Measurements from ENCODE around the gene IFT172. TPM values are rescaled to one million over a fixed set of nuclear protein-coding genes. Genes with fewer than 3 reads are reported as not detected.
A peak's percentile ranks its signal among the peaks of the same experiment; 100 is the strongest.
"Not testable (repeated sequence)": the region's sequence is repeated elsewhere in the genome, so short reads cannot be mapped to it uniquely, and the experiment has no call there.

Gene IFT172, protein sequence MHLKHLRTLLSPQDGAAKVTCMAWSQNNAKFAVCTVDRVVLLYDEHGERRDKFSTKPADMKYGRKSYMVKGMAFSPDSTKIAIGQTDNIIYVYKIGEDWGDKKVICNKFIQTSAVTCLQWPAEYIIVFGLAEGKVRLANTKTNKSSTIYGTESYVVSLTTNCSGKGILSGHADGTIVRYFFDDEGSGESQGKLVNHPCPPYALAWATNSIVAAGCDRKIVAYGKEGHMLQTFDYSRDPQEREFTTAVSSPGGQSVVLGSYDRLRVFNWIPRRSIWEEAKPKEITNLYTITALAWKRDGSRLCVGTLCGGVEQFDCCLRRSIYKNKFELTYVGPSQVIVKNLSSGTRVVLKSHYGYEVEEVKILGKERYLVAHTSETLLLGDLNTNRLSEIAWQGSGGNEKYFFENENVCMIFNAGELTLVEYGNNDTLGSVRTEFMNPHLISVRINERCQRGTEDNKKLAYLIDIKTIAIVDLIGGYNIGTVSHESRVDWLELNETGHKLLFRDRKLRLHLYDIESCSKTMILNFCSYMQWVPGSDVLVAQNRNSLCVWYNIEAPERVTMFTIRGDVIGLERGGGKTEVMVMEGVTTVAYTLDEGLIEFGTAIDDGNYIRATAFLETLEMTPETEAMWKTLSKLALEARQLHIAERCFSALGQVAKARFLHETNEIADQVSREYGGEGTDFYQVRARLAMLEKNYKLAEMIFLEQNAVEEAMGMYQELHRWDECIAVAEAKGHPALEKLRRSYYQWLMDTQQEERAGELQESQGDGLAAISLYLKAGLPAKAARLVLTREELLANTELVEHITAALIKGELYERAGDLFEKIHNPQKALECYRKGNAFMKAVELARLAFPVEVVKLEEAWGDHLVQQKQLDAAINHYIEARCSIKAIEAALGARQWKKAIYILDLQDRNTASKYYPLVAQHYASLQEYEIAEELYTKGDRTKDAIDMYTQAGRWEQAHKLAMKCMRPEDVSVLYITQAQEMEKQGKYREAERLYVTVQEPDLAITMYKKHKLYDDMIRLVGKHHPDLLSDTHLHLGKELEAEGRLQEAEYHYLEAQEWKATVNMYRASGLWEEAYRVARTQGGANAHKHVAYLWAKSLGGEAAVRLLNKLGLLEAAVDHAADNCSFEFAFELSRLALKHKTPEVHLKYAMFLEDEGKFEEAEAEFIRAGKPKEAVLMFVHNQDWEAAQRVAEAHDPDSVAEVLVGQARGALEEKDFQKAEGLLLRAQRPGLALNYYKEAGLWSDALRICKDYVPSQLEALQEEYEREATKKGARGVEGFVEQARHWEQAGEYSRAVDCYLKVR (N-terminal part only)
- total RNA-seq = 1 to 10 TPM; 9.3 to 9.8 TPM

DNA sequence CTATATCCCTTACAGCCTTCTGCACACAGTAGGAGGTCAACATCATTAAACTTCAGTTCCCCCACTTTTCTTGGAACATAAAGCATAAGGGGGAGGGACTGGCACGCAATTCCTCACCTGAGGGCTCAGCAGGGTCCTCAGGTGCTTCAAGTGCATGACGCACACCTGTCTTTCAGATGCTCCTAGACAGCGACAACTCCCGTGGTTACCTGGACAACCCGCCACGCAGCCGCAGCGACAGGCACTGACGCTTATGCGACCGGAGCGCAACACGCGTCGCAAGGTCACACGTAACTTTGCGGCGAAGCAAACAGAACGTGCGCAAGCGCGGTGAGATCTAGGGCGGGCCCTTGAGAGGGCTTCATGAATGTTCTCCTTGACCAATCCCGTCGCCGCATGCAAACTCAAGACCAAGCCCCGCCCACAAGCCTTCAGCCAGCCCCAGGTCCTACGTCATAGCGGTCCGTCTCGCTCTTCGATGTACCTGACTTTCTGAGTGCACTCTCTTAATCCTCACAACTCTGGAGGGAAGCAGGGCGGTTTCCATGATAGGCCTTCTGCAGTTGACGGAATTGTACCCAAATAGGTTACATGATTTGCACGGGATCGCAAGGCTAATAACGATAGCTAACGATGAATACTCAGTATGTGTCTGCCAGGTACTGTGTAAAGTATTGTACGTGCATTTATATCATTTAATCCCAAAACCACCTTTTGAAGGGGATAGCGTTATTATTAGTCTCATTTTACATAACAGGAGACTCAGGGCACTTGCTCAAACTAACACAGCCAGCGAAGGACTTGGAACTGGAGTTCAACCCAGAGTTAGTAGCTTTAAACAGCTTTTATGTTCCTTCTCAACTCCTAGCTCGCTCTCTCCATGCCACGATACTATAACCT, at the start of gene IFT172:
TSS of gene IFT172 (minus strand) at position 246 of the 900 bp plus-strand sequence. CDS start at position 156, 90 bp downstream.
- no peaks in the 10 kb centered on the region for H3K36me3 Mint-ChIP-seq (ENCODE audit: low read depth)
- H3K27me3 Mint-ChIP-seq = peaks cover 14% of the 10 kb centered on the region
- no peaks in the 10 kb centered on the region for H3K9me3 Mint-ChIP-seq
- ChIA-PET CTCF (interaction anchor here (1.1 kb wide), 1 partner anchor 194 kb away, joined by 3 read pairs; no protein-coding TSS in a partner anchor), POLR2A (no interaction called here)
- peak within 1 kb of the TSS; percentile 90 for H3K27ac Mint-ChIP-seq
- DNase-seq = peak; percentile 100
- H3K4me1 Mint-ChIP-seq = peaks cover 27% of the 10 kb centered on the region
- H3K4me3 Mint-ChIP-seq = peak within 1 kb of the TSS; percentile 81

DNA sequence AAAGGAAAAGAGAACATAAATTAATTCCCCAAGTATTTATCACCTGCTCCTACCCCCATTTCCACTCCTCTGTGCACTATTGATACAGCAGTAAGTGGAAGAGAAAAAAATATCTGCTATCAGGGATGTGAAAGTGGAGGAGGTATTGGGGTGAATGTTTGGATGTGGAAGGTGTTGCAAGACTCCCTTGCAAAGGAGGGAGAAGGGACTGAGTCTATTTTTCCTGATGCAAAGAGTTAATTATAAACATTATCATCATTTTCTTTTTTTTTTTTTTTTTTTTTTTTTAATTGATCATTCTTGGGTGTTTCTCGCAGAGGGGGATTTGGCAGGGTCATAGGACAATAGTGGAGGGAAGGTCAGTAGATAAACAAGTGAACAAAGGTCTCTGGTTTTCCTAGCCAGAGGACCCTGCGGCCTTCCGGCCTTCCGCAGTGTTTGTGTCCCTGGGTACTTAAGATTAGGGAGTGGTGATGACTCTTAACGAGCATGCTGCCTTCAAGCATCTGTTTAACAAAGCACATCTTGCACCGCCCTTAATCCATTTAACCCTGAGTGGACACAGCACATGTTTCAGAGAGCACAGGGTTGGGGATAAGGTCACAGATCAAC, 49.4 kb upstream of the IFT172 start:
- H3K4me3 Mint-ChIP-seq; DNase-seq; H3K27ac Mint-ChIP-seq; H3K9me3 Mint-ChIP-seq; POLR2A ChIA-PET; H3K4me1 Mint-ChIP-seq; H3K36me3 Mint-ChIP-seq (ENCODE audit: low read depth): not testable (repeated sequence)
- H3K27me3 Mint-ChIP-seq = peaks cover 15% of the 10 kb centered on the region
- CTCF ChIA-PET = interaction anchor here (1.0 kb wide), 1 partner anchor 21 kb away, joined by 3 read pairs; no protein-coding TSS in a partner anchor

DNA sequence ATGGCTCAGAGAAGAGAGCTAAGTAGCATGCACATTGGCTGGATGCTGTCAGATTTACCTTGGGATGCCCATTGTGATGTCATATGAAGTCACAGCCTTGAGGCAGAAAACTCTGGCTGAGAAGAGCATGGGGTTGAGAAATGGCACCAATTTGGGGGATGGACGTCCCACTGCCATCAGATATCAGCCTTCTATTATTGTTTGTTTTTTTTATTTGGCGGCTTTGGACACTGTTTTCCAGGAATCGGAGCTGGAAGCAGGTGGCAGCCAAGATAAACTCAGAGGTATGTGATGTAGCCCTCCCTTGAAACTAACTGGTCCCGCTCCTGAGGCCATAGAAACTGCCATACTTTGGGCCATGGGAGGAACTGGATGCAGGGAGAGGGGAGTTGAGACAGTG, 47.7 kb upstream of the IFT172 start:
- CTCF ChIA-PET = interaction anchor here (1.0 kb wide), 1 partner anchor 48 kb away, joined by 3 read pairs; no protein-coding TSS in a partner anchor

DNA sequence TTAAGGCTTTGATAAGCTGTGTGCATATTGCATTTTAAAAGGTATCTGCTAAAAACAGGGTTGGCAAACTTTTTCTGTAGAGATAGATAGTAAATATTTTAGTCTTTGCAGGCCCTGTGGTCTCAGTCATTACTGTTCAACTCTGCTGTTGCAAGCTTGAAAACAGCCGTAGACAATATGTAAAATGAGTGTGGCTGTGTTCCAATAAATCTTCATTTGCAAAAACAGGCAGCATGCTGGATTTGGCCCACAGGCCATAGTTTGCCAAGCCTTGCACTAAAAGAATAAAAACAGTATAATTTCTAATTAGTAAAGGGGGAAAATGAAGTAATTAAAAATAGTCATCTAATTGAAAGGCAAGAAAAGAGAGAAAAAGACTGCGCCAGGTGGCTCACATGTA, 42.4 kb upstream of the IFT172 start:
- DNase-seq = no peak
- peaks cover 3% of the 10 kb centered on the region for H3K4me1 Mint-ChIP-seq
- ChIA-PET POLR2A (no interaction called here), CTCF (no interaction called here)
- H3K36me3 Mint-ChIP-seq (ENCODE audit: low read depth) = no peaks in the 10 kb centered on the region
- H3K27me3 Mint-ChIP-seq = peaks cover 22% of the 10 kb centered on the region
- no peak overlapping the region for H3K27ac Mint-ChIP-seq
- H3K4me3 Mint-ChIP-seq = no peak overlapping the region
- H3K9me3 Mint-ChIP-seq = no peaks in the 10 kb centered on the region

More for the DNA sequence above, 47.7 kb upstream of the IFT172 start:
- Mint-ChIP-seq H3K36me3 (ENCODE audit: low read depth) (no peaks in the 10 kb centered on the region), H3K4me3 (no peak overlapping the region), H3K9me3 (no peaks in the 10 kb centered on the region), H3K27me3 (peaks cover 15% of the 10 kb centered on the region), H3K27ac (no peak overlapping the region), H3K4me1 (no peaks in the 10 kb centered on the region)
- DNase-seq = no peak
- POLR2A ChIA-PET = no interaction called here

DNA sequence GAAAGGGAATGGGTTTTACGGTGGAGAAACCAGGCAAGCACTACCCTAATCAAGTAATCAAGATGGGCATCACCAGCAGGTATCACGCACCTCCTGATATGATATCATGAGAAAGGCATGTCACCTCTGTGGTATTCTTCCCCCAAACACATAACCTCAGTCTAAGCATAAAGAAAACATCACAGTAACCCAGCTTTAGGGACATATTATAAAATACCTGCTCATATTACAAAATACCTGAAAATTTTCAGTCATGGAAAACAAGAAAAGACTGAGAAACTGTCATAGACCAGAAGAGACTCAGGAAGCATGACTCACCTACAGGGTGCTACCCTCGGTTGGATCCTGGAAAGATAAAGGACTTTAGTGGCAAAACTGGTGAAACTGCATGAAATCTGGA, 37.6 kb upstream of the IFT172 start:
- no peak overlapping the region for H3K27ac Mint-ChIP-seq
- H3K4me1 Mint-ChIP-seq = peaks cover 3% of the 10 kb centered on the region
- ChIA-PET POLR2A (no interaction called here), CTCF (no interaction called here)
- H3K27me3 Mint-ChIP-seq = peaks cover 14% of the 10 kb centered on the region
- no peak overlapping the region for H3K4me3 Mint-ChIP-seq
- H3K9me3 Mint-ChIP-seq = no peaks in the 10 kb centered on the region
- no peaks in the 10 kb centered on the region for H3K36me3 Mint-ChIP-seq (ENCODE audit: low read depth)
- no peak for DNase-seq

DNA sequence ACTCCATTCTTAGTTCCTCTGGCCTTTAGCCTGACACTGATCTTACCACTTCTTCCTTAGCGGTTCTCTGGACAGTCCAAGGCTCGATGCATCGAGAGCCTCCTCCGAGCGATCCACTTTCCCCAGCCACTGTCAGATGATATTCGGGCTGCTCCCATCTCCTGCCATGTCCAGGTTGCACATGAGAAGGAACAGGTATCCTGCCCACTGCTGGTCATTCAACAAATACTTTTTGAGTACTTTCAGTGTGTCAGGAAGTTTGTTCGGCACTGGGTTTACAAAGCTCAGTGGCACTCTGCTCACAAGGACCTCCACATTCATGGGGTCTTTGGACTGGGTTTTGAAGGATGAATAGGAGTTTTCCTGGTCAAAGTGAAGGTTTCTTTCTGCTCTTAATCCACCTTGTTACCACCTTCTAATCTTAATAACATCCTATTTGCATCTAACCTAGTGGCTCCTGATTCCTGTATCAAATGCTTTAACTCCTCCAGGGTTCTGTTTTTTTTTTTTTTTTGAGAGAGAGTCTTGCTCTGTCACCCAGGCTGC, 32.9 kb upstream of the IFT172 start:
- H3K27me3 Mint-ChIP-seq = peaks cover 4% of the 10 kb centered on the region
- POLR2A ChIA-PET = no interaction called here
- no peaks in the 10 kb centered on the region for H3K36me3 Mint-ChIP-seq (ENCODE audit: low read depth)
- peaks cover 3% of the 10 kb centered on the region for H3K4me1 Mint-ChIP-seq
- H3K9me3 Mint-ChIP-seq = no peaks in the 10 kb centered on the region
- no peak for DNase-seq
- no peak overlapping the region for H3K4me3 Mint-ChIP-seq
- H3K27ac Mint-ChIP-seq = no peak overlapping the region
- CTCF ChIA-PET = no interaction called here

DNA sequence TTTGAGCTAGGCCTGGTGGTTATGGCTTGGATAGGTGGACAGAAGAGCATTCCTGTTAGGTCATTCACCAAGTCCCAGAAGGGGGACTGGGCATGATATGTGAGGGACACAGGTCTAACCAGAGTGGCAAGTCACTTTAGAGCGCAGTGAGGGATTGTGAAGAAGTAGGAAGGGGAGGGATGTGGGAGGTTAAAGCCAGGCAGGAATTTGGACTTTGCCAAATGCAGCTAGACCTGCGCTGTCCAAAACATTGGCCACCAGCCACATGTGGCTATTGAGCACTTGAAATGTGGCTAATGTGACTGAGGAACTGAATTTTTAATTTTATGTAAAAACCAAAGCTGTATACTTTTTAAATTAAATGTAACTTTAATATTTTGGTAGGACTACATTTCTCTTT, 30.8 kb upstream of the IFT172 start:
- Mint-ChIP-seq H3K4me3 (no peak overlapping the region), H3K27ac (no peak overlapping the region), H3K36me3 (ENCODE audit: low read depth) (no peaks in the 10 kb centered on the region), H3K9me3 (no peaks in the 10 kb centered on the region), H3K27me3 (peaks cover 2% of the 10 kb centered on the region), H3K4me1 (no peaks in the 10 kb centered on the region)
- POLR2A ChIA-PET = no interaction called here
- CTCF ChIA-PET = interaction anchor here (1.2 kb wide), 1 partner anchor 23 kb away, joined by 3 read pairs; no protein-coding TSS in a partner anchor
- no peak for DNase-seq

DNA sequence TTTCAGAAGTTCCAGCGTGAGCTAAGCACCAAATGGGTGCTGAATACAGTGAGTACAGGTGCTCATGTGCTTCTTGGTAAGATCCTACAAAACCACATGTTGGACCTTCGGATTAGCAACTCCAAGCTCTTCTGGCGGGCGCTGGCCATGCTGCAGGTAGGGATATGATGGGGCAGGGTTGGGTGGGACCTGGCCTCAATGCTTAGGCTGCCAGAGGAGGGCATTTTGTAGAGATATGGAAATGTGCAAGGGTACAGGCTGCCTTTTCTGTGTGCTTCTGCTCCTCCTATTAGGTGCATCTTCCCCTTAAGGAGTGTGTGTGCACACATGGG, 29.2 kb upstream of the IFT172 start:
- ChIA-PET CTCF (interaction anchor here (0.6 kb wide), 1 partner anchor 651 kb away, joined by 3 read pairs; no protein-coding TSS in a partner anchor), POLR2A (no interaction called here)
- Mint-ChIP-seq H3K4me1 (no peaks in the 10 kb centered on the region), H3K27ac (no peak overlapping the region), H3K36me3 (ENCODE audit: low read depth) (no peaks in the 10 kb centered on the region), H3K9me3 (no peaks in the 10 kb centered on the region), H3K27me3 (peaks cover 9% of the 10 kb centered on the region), H3K4me3 (no peak overlapping the region)
- DNase-seq = no peak

DNA sequence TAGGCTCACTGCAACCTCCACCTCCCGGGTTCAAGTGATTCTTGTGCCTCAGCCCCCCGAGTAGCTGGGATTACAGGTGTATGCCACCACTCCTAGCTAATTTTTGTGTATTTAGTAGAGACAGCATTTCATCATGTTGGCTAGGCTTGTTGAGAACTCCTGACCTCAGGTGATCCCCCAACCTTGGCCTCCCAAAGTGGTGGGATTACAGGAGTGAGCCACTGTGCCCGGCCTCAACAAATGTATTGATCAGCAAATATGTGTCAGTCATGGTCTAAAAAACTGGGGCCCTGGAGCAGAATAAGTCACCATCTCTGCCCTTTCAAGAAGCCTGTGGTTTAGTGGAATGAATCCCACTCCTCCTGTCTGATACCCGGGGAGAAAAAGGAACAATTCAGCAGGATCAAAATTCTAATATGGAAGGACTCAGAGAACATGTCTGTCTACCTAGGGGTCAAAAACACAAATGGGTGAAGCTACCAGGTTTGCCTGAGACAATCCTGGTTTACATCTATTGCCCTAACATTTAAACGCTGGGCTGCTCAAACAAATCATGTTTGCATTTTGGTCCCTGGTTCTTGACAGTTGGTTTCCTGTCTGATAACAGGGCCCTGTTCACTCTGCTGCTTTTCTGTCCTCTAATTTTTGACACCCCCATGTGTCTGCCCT, 28.7 kb upstream of the IFT172 start:
- Mint-ChIP-seq H3K27ac (no peak overlapping the region), H3K4me3 (no peak overlapping the region), H3K9me3 (no peaks in the 10 kb centered on the region), H3K4me1 (no peaks in the 10 kb centered on the region), H3K36me3 (ENCODE audit: low read depth) (no peaks in the 10 kb centered on the region), H3K27me3 (peaks cover 11% of the 10 kb centered on the region)
- POLR2A ChIA-PET = no interaction called here
- DNase-seq = no peak
- CTCF ChIA-PET = interaction anchor here (0.6 to 0.7 kb wide), 2 partner anchors 20 to 652 kb away, joined by 3 read pairs; no protein-coding TSS in a partner anchor

DNA sequence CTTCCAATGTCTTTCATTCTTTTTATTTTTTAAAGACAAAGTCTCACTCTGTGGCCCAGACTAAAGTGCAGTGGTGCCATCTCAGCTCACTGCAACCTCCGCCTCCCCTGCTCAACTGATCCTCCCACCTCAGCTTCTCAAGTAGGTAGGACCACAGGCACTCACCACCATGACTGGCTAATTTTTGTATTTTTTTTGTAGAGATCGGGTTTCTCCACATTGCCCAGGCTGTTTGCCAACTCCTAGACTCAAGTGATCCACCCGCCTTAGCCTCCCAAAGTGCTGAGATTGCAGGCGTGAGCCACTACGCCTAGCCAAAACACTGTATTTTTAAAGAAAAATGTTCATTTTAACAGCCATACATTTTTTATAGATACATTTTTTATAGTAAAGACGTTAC, 19.8 kb upstream of the IFT172 start:
- Mint-ChIP-seq H3K9me3 (no peaks in the 10 kb centered on the region), H3K27me3 (peaks cover 16% of the 10 kb centered on the region), H3K4me3 (no peak overlapping the region), H3K4me1 (no peaks in the 10 kb centered on the region), H3K36me3 (ENCODE audit: low read depth) (no peaks in the 10 kb centered on the region), H3K27ac (no peak overlapping the region)
- ChIA-PET POLR2A (no interaction called here), CTCF (no interaction called here)
- no peak for DNase-seq

DNA sequence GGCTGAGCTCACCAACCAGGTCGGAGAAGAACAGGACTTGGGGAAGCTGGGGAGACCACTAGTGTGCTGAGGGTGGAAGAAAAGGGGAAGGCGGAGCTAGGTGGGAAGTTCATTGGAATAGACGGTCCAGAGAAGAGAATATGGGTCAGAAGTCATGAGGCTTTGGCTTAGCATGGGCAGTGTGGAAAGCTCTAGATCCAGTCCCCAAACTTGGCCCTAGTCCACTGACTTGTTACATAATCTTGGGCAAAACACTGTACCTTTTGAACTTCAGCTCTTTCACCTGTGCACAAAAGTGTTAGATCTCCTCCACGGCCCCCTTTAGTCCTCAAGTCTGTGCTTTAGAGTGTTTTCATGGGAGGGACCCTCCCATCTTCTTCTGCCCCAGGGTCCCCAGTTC, 17.8 kb upstream of the IFT172 start:
- POLR2A ChIA-PET = no interaction called here

More for the DNA sequence above, 17.8 kb upstream of the IFT172 start:
- Mint-ChIP-seq H3K36me3 (ENCODE audit: low read depth) (no peaks in the 10 kb centered on the region), H3K4me1 (no peaks in the 10 kb centered on the region), H3K27ac (no peak overlapping the region), H3K27me3 (peaks cover 3% of the 10 kb centered on the region), H3K9me3 (no peaks in the 10 kb centered on the region), H3K4me3 (no peak overlapping the region)
- CTCF ChIA-PET = interaction anchor here (1.4 kb wide), 1 partner anchor 71 kb away, joined by 4 read pairs; no protein-coding TSS in a partner anchor
- no peak for DNase-seq

Data from activated CD4-positive, alpha-beta T cell treated with anti-CD3 and anti-CD28 coated beads, Interleukin-2, amount 10 ng/mL, durations not matched to agents 7 days and 5 days (primary cell).